Endodermal cell (in vitro differentiated cells): ENCODE data around the gene NOP16. TPM values are rescaled to one million over a fixed set of nuclear protein-coding genes. Genes with fewer than 3 reads are reported as not detected.

Experiments used
- DNase-seq: peaks from one replicate; pipeline ENCODE4 v3.0.0-alpha.2; 2017
- H3K27ac ChIP-seq: 2 replicates; pipeline ENCODE4 v1.5.1; 2013; ENCODE audit warnings: mild to moderate bottlenecking, low read depth, low read length, moderate library complexity
- H3K27me3 ChIP-seq: 2 replicates; pipeline ENCODE4 v1.6.1; 2013; ENCODE audit warnings: mild to moderate bottlenecking, low read length, moderate library complexity; ENCODE audit not compliant: insufficient read depth, control insufficient read depth, poor library complexity, severe bottlenecking
- H3K36me3 ChIP-seq: 2 replicates; pipeline ENCODE4 v1.7.0; 2013; ENCODE audit warnings: mild to moderate bottlenecking, low read length, moderate library complexity; ENCODE audit not compliant: control insufficient read depth, insufficient read depth
- H3K4me1 ChIP-seq: one replicate; pipeline ENCODE4 v1.7.0; 2013; ENCODE audit warnings: low read length; ENCODE audit not compliant: control insufficient read depth, insufficient read depth
- H3K4me3 ChIP-seq: 2 replicates; pipeline ENCODE4 v1.5.1; 2013; ENCODE audit warnings: mild to moderate bottlenecking, low read length, moderate library complexity
- H3K9ac ChIP-seq: 2 replicates; pipeline ENCODE4 v1.6.1; 2013; ENCODE audit warnings: mild to moderate bottlenecking, low read length, moderate library complexity; ENCODE audit not compliant: poor library complexity, severe bottlenecking; ENCODE audit errors: extremely low read depth
- H3K9me3 ChIP-seq: 2 replicates; pipeline ENCODE4 v1.6.1; 2013; ENCODE audit warnings: mild to moderate bottlenecking, low read length, moderate library complexity; ENCODE audit not compliant: control insufficient read depth
- H3K27ac Mint-ChIP-seq: 2 replicates; pipeline ENCODE4 v1.8.0; 2020; ENCODE audit warnings: mixed read lengths
- H3K27me3 Mint-ChIP-seq: 2 replicates; pipeline ENCODE4 v1.8.0; 2021; ENCODE audit warnings: mild to moderate bottlenecking, mixed read lengths; ENCODE audit not compliant: insufficient read depth
- H3K36me3 Mint-ChIP-seq: 2 replicates; pipeline ENCODE4 v1.8.0; 2020; ENCODE audit warnings: low read depth, mixed read lengths
- H3K4me1 Mint-ChIP-seq: 2 replicates; pipeline ENCODE4 v1.8.0; 2020; ENCODE audit warnings: mixed read lengths
- H3K4me3 Mint-ChIP-seq: 2 replicates; pipeline ENCODE4 v1.8.0; 2020; ENCODE audit warnings: mild to moderate bottlenecking, moderate library complexity, mixed read lengths
- H3K9me3 Mint-ChIP-seq: 2 replicates; pipeline ENCODE4 v1.8.0; 2020; ENCODE audit warnings: mild to moderate bottlenecking, mixed read lengths
- WGBS, 2 experiments: methylation state at CpG; one replicate each; pipeline versions ENCODE4 v1.1.5 to v1.1.7; 2013; ENCODE audit warnings: missing lambda C conversion rate in 2 of 2, mixed read lengths in 1 of 2; ENCODE audit not compliant: insufficient coverage in 1 of 2, insufficient read length in 1 of 2; 5-methylcytosine and 5-hydroxymethylcytosine counted together
- total RNA-seq, 2 donors: library from RNA; stranded (reverse); fragmentation: NEBNext Ultra II Directional in 1 of 2; extraction: Animal tissue kit (Norgen Biotek cat#: 25700) in 1 of 2; gene quantifications; 2 replicates in 1 of 2; 3 replicates in 1 of 2; pipeline ENCODE4 v1.2.1, GENCODE V29; 2021
- TF ChIP-seq, protein P1 (sequence below): fragments of 200-600 bp; sonication (generic); conservative IDR thresholded peaks from 2 replicates; pipeline ENCODE4 v1.5.0; 2021; ENCODE audit warnings: antibody characterized with exemption, mild to moderate bottlenecking

NOP16 gene
- total RNA-seq, 2 donors from 2014 or later, result 18.6 to 31.3 TPM

DNA sequence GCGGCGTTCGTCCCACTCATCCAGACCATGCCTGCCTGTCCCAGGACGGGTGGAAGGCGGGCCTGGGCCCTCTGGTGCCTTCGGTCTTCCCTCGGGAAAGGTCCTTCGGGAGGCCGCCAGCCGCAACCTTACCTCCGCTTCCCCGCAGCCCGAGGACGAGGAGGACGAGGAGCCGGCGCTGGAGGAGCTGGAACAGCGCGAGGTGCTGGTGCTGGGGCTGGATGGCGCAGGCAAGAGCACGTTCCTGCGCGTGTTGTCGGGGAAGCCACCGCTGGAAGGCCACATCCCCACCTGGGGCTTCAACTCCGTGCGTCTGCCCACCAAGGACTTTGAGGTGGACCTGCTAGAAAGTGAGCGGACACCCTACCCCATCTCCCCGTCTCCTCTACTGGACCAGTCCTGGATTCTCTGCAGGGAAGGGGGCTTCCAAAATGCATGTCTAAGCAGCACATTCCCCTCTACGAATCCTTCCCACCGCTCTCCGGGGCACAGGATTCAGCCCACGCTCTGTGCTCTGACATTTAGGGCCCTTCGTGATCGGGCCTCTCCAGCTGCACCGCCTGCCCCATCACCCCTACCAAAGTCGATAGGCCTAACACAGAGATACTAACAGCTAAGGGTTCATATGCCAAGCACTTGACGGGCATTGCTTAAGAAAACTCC, 22.0 kb downstream of the NOP16 start:
- Histone ChIP-seq H3K36me3 (peaks cover 12% of the 10 kb centered on the region), H3K4me3 (peak overlapping the region; percentile 83), H3K27me3 (peaks cover 43% of the 10 kb centered on the region), H3K27ac (no peak overlapping the region), H3K9ac (peak overlapping the region; percentile 8), H3K4me1 (peaks cover 2% of the 10 kb centered on the region), H3K9me3 (no peaks in the 10 kb centered on the region)
- Mint-ChIP-seq H3K4me3 (peak overlapping the region; percentile 53), H3K27ac (no peak overlapping the region), H3K4me1 (peaks cover 3% of the 10 kb centered on the region), H3K27me3 (peaks cover 57% of the 10 kb centered on the region), H3K9me3 (no peaks in the 10 kb centered on the region), H3K36me3 (peaks cover 17% of the 10 kb centered on the region)
- WGBS, 2 experiments, result 40% methylated on average over 31 to 38 of the region's 38 CpGs
- DNase-seq, result peak; percentile 83
- TF ChIP-seq, protein P1, sequence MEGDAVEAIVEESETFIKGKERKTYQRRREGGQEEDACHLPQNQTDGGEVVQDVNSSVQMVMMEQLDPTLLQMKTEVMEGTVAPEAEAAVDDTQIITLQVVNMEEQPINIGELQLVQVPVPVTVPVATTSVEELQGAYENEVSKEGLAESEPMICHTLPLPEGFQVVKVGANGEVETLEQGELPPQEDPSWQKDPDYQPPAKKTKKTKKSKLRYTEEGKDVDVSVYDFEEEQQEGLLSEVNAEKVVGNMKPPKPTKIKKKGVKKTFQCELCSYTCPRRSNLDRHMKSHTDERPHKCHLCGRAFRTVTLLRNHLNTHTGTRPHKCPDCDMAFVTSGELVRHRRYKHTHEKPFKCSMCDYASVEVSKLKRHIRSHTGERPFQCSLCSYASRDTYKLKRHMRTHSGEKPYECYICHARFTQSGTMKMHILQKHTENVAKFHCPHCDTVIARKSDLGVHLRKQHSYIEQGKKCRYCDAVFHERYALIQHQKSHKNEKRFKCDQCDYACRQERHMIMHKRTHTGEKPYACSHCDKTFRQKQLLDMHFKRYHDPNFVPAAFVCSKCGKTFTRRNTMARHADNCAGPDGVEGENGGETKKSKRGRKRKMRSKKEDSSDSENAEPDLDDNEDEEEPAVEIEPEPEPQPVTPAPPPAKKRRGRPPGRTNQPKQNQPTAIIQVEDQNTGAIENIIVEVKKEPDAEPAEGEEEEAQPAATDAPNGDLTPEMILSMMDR, result no peak

GRCh38 chr5:176365351-176366231, 22.8 kb downstream of the NOP16 start, which contains the start of gene ARL10:
Gene ARL10 (plus strand): TSS chr5:176365487. CDS start chr5:176365564, 77 bp downstream.
- Histone ChIP-seq H3K4me3 (peak within 1 kb of the TSS; percentile 83), H3K27me3 (peaks cover 43% of the 10 kb centered on the region), H3K4me1 (peaks cover 2% of the 10 kb centered on the region), H3K36me3 (peaks cover 8% of the 10 kb centered on the region), H3K9ac (peak within 1 kb of the TSS; percentile 8), H3K9me3 (no peaks in the 10 kb centered on the region), H3K27ac (no peak within 1 kb of the TSS)
- 1 to 2% methylated on average over 37 to 108 of the region's 108 CpGs for WGBS, 2 experiments
- Mint-ChIP-seq H3K9me3 (no peaks in the 10 kb centered on the region), H3K4me3 (peak within 1 kb of the TSS; percentile 53), H3K4me1 (peaks cover 3% of the 10 kb centered on the region), H3K27me3 (peaks cover 57% of the 10 kb centered on the region), H3K36me3 (peaks cover 13% of the 10 kb centered on the region), H3K27ac (no peak within 1 kb of the TSS)
- TF ChIP-seq, protein P1, result no peak
- peak; percentile 79 for DNase-seq

- Mint-ChIP-seq H3K4me1 (peaks cover 4% of the 10 kb centered on the region), H3K9me3 (no peaks in the 10 kb centered on the region), H3K36me3 (peaks cover 13% of the 10 kb centered on the region), H3K4me3 (peak overlapping the region; percentile 53), H3K27ac (no peak overlapping the region), H3K27me3 (peaks cover 57% of the 10 kb centered on the region)
- WGBS, 2 experiments, result 48 to 70% methylated on average over 14 to 27 of the region's 28 CpGs
- Histone ChIP-seq H3K27me3 (peaks cover 43% of the 10 kb centered on the region), H3K9ac (no peak overlapping the region), H3K4me1 (peaks cover 2% of the 10 kb centered on the region), H3K27ac (no peak overlapping the region), H3K4me3 (peak overlapping the region; percentile 83), H3K9me3 (no peaks in the 10 kb centered on the region), H3K36me3 (peaks cover 1% of the 10 kb centered on the region)
- TF ChIP-seq, protein P1, result peak; percentile 31
- no peak for DNase-seq
Measured at GRCh38 chr5:176364765-176365350, 23.5 kb downstream of the NOP16 start.
